IMR-90 (cell line): ENCODE results near the gene IHH. TPM values are rescaled to one million over a fixed set of nuclear protein-coding genes. Genes with fewer than 3 reads are reported as not detected.
A peak's percentile ranks its signal among the peaks of the same experiment; 100 is the strongest.

Source experiments
- ATAC-seq: fragments of 200-7000 bp; cut with Tn5 transposase; 2 replicates; pipeline ENCODE4 v1.9.1; 2020; ENCODE audit warnings: low read depth, mild to moderate bottlenecking, moderate library complexity
- BruUV-seq: library from RNA; stranded (reverse); fragments of 400-500 nt; replicated peaks from 2 replicates; lab custom pipeline; 2021; lab: Mats Ljungman, UMichigan
- CTCF ChIA-PET: fragments of 300-600 bp; formaldehyde crosslinking; extraction: SDS; loops from one replicate; lab custom pipeline; 2021; ENCODE audit warnings: antibody characterized with exemption; lab: Yijun Ruan, JAX
- POLR2A ChIA-PET: fragments of 300-600 bp; sonication (Branson Sonifier 250); formaldehyde crosslinking; loops from one replicate; lab custom pipeline; 2022; ENCODE audit warnings: antibody characterized with exemption; ENCODE audit not compliant: unreplicated experiment; lab: Charles Lee
- DNase-seq: peaks from one replicate; pipeline ENCODE4 v3.0.0; 2013
- H2AFZ ChIP-seq: replicated peaks from 2 replicates; pipeline ENCODE3; 2013; ENCODE audit warnings: low read length, mild to moderate bottlenecking; ENCODE audit not compliant: poor library complexity
- H2AK5ac ChIP-seq: 2 replicates; pipeline ENCODE4 v1.6.1; 2013; ENCODE audit warnings: low read depth, low read length, inconsistent platforms
- H2AK9ac ChIP-seq: replicated peaks from 2 replicates; pipeline ENCODE3; 2013; ENCODE audit warnings: mild to moderate bottlenecking, low read depth, low read length, moderate library complexity; ENCODE audit not compliant: poor library complexity
- H2BK120ac ChIP-seq: 2 replicates; pipeline ENCODE4 v1.6.1; 2013; ENCODE audit warnings: low read depth, low read length, inconsistent platforms
- H2BK15ac ChIP-seq: 3 replicates; pipeline ENCODE4 v1.6.1; 2013; ENCODE audit warnings: low read depth, low read length, inconsistent platforms
- H2BK20ac ChIP-seq: 2 replicates; pipeline ENCODE4 v1.6.1; 2013; ENCODE audit warnings: low read depth, mild to moderate bottlenecking, inconsistent platforms, low read length, moderate library complexity
- H2BK5ac ChIP-seq: 2 replicates; pipeline ENCODE4 v1.6.1; 2013; ENCODE audit warnings: mild to moderate bottlenecking, low read depth, low read length, inconsistent platforms; ENCODE audit not compliant: poor library complexity, severe bottlenecking
- H3K14ac ChIP-seq: replicated peaks from 2 replicates; pipeline ENCODE4 v1.6.1; 2013; ENCODE audit warnings: low read depth, low read length, inconsistent platforms
- H3K18ac ChIP-seq: 2 replicates; pipeline ENCODE4 v1.6.1; 2013; ENCODE audit warnings: low read depth, low read length, control low read depth
- H3K23ac ChIP-seq: 2 replicates; pipeline ENCODE4 v1.6.1; 2013; ENCODE audit warnings: low read depth, low read length, inconsistent platforms
- H3K27ac ChIP-seq: 2 replicates; pipeline ENCODE4 v1.5.1; 2013; ENCODE audit warnings: mild to moderate bottlenecking, control low read depth, low read length; ENCODE audit not compliant: insufficient read depth
- H3K27me3 ChIP-seq: 2 replicates; pipeline ENCODE4 v1.6.1; 2013; ENCODE audit warnings: low read length; ENCODE audit not compliant: control insufficient read depth, insufficient read depth
- H3K36me3 ChIP-seq: 2 replicates; pipeline ENCODE4 v1.6.1; 2013; ENCODE audit warnings: low read length, mixed read lengths; ENCODE audit not compliant: control insufficient read depth, insufficient read depth
- H3K4ac ChIP-seq: 2 replicates; pipeline ENCODE4 v1.6.1; 2013; ENCODE audit warnings: low read depth, low read length, inconsistent platforms
- H3K4me1 ChIP-seq: 2 replicates; pipeline ENCODE4 v1.6.1; 2013; ENCODE audit warnings: low read length, mixed read lengths; ENCODE audit not compliant: control insufficient read depth, insufficient read depth
- H3K4me2 ChIP-seq: 2 replicates; pipeline ENCODE4 v1.6.1; 2013; ENCODE audit warnings: low read depth, mild to moderate bottlenecking, control low read depth, low read length, moderate library complexity
- H3K4me3 ChIP-seq: 2 replicates; pipeline ENCODE4 v1.5.1; 2013; ENCODE audit warnings: low read depth, mild to moderate bottlenecking, control low read depth, low read length, moderate library complexity; ENCODE audit not compliant: insufficient read depth
- H3K56ac ChIP-seq: 2 replicates; pipeline ENCODE4 v1.6.1; 2013; ENCODE audit warnings: low read length, inconsistent platforms; ENCODE audit not compliant: insufficient read depth; ENCODE audit errors: extremely low read depth
- H3K79me1 ChIP-seq, 2 experiments: 2 replicates each; pipeline ENCODE4 v1.6.1; 2013; ENCODE audit warnings: low read length in 2 of 2, inconsistent platforms in 1 of 2, low read depth in 1 of 2
- H3K9ac ChIP-seq: 2 replicates; pipeline ENCODE4 v1.6.1; 2013; ENCODE audit warnings: low read depth, low read length, control low read depth
- H3K9me1 ChIP-seq: 2 replicates; pipeline ENCODE4 v1.6.1; 2013; ENCODE audit warnings: low read length, inconsistent platforms; ENCODE audit not compliant: insufficient read depth
- H3K9me3 ChIP-seq: 2 replicates; pipeline ENCODE4 v1.6.1; 2013; ENCODE audit warnings: low read length; ENCODE audit not compliant: control insufficient read depth, insufficient read depth
- H4K20me1 ChIP-seq: 2 replicates; pipeline ENCODE4 v1.6.1; 2013; ENCODE audit warnings: low read length, inconsistent platforms; ENCODE audit not compliant: insufficient read depth
- H4K5ac ChIP-seq: 2 replicates; pipeline ENCODE4 v1.6.1; 2013; ENCODE audit warnings: mild to moderate bottlenecking, low read depth, low read length, control low read depth
- H4K8ac ChIP-seq, 2 experiments: 2 replicates each; pipeline ENCODE4 v1.6.1; 2013; ENCODE audit warnings: low read depth in 2 of 2, low read length in 2 of 2, control low read depth in 1 of 2, inconsistent platforms in 1 of 2
- H4K91ac ChIP-seq: 2 replicates; pipeline ENCODE4 v1.6.1; 2013; ENCODE audit warnings: low read depth, low read length, inconsistent platforms; ENCODE audit not compliant: insufficient read depth
- CHD1 ChIP-seq: IDR thresholded peaks from 2 replicates; pipeline ENCODE4 v1.6.1; 2012; ENCODE audit warnings: low read depth, low read length, improper control_type of control experiment
- FOS ChIP-seq: fragments of 150-350 bp; IDR thresholded peaks from 2 replicates; pipeline ENCODE4 v1.6.1; 2016; ENCODE audit warnings: low read depth, low read length
- MAFK ChIP-seq: IDR thresholded peaks from 2 replicates; pipeline ENCODE4 v1.6.1; 2012; ENCODE audit warnings: low read depth, low read length, improper control_type of control experiment
- NFE2L2 ChIP-seq: fragments of 150-350 bp; IDR thresholded peaks from 2 replicates; pipeline ENCODE4 v1.6.1; 2016; ENCODE audit warnings: low read depth, mild to moderate bottlenecking, low read length
- POLR2A ChIP-seq: IDR thresholded peaks from 2 replicates; pipeline ENCODE4 v1.6.1; 2012; ENCODE audit warnings: mild to moderate bottlenecking, low read depth, low read length
- RCOR1 ChIP-seq: IDR thresholded peaks from 2 replicates; pipeline ENCODE4 v1.6.1; 2012; ENCODE audit warnings: mild to moderate bottlenecking, low read length, improper control_type of control experiment; ENCODE audit not compliant: insufficient replicate concordance
- WGBS, 2 experiments: methylation state at CpG; one replicate each; pipeline versions ENCODE4 v1.1.5 to v1.1.7; 2013; ENCODE audit warnings: missing lambda C conversion rate in 2 of 2; ENCODE audit not compliant: insufficient read length in 1 of 2; ENCODE audit errors: extremely low coverage in 2 of 2; 5-methylcytosine and 5-hydroxymethylcytosine counted together
- dilution Hi-C: fragments of 300-500 bp; cut with HindIII; formaldehyde crosslinking; loops from one replicate; pipeline ENCODE4 v1.14.3; 2018; ENCODE audit warnings: low sequenced_read_pairs; ENCODE audit not compliant: unreplicated experiment
- in situ Hi-C: fragments of 300-500 bp; cut with MboI; formaldehyde crosslinking; loops from 3 replicates; pipeline ENCODE4 v1.14.3; 2019; ENCODE audit warnings: low sequenced_read_pairs, inconsistent platforms, mixed read lengths
- intact Hi-C: fragments of 100-400 bp; cut with micrococcal nuclease; formaldehyde crosslinking; loops from 2 replicates; pipeline ENCODE4 v1.10.0; 2022
- polyA plus RNA-seq, 3 experiments: library from polyadenylated mRNA; depleted of rRNA; stranded (reverse); fragments of >200 nt; gene quantifications; 2 replicates each; pipeline ENCODE4 v1.2.3, GENCODE V29; 2012; ENCODE audit warnings: low replicate concordance in 1 of 3
- total RNA-seq: library from RNA; depleted of rRNA; stranded (reverse); fragments of >200 nt; gene quantifications from 2 replicates; pipeline ENCODE4 v1.2.3, GENCODE V29; 2012
- TF ChIP-seq, protein P1 (sequence below): fragments of 150-350 bp; IDR thresholded peaks from 2 replicates; pipeline ENCODE4 v1.6.1; 2016; ENCODE audit warnings: low read depth, mild to moderate bottlenecking, low read length, moderate library complexity, borderline replicate concordance

The IHH gene
- total and polyA plus RNA-seq, 2 of the 4 experiments (the other 2 are of a cell fraction): not detected

DNA sequence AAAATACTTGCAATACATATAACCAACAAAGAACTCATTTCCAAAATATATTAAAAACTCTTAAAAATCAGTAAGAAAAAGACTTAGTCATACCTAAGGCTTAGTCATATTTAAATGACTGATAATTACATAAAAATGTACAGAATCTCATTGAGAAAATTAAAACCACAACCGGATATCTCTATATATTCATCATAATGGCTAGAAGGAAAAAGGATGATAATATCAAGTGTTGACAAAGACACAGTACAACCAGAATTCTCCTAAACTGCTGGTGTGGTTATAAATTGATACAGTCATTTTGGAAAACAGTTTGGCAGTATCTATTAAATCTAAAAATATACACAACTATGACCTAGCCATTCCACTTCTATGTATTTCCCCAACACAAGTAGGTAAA lies 27.1 kb upstream of the IHH start:
- peak; percentile 7 for DNase-seq
- TF ChIP-seq NFE2L2: no peak
- no peak for TF ChIP-seq CHD1
- TF ChIP-seq POLR2A: no peak
- no peak for TF ChIP-seq MAFK
- TF ChIP-seq, protein P1, sequence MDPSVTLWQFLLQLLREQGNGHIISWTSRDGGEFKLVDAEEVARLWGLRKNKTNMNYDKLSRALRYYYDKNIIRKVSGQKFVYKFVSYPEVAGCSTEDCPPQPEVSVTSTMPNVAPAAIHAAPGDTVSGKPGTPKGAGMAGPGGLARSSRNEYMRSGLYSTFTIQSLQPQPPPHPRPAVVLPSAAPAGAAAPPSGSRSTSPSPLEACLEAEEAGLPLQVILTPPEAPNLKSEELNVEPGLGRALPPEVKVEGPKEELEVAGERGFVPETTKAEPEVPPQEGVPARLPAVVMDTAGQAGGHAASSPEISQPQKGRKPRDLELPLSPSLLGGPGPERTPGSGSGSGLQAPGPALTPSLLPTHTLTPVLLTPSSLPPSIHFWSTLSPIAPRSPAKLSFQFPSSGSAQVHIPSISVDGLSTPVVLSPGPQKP: no peak
- TF ChIP-seq RCOR1: no peak
- TF ChIP-seq FOS: no peak
- ChIA-PET POLR2A (no interaction called here), CTCF (interaction anchor here (1.0 kb wide), 1 partner anchor 16 kb away, joined by 3 read pairs; no protein-coding TSS in a partner anchor)
- Histone ChIP-seq H3K18ac (no peak overlapping the region), H2BK20ac (no peak overlapping the region), H3K9me3 (no peaks in the 10 kb centered on the region), H2BK15ac (no peak overlapping the region), H3K4me3 (no peak overlapping the region), H4K91ac (no peak overlapping the region), H4K8ac (no peak overlapping the region), H2AK9ac (no peak overlapping the region), H3K4me1 (no peaks in the 10 kb centered on the region), H3K9me1 (no peaks in the 10 kb centered on the region; the same call in 1 of the 2 replicates), H4K20me1 (no peaks in the 10 kb centered on the region; the same call in 1 of the 2 replicates), H3K9ac (no peak overlapping the region), H3K14ac (no peak overlapping the region), H3K4ac (no peak overlapping the region), H3K56ac (no peak overlapping the region), H2AFZ (no peak overlapping the region), H3K4me2 (no peak overlapping the region), H4K5ac (no peak overlapping the region), H3K27ac (no peak overlapping the region), H3K79me1 (no peaks in the 10 kb centered on the region), H3K23ac (no peak overlapping the region), H3K27me3 (no peaks in the 10 kb centered on the region; the same call in 1 of the 2 replicates), H2BK5ac (no peak overlapping the region), H2AK5ac (no peak overlapping the region), H2BK120ac (no peak overlapping the region), H3K36me3 (no peaks in the 10 kb centered on the region)
- dilution Hi-C loops: no loop called here
- no CpG with 5 or more reads among the region's 1 CpG for WGBS, 2 experiments
- intact Hi-C loops: no loop called here
- in situ Hi-C loops: no loop called here
- BruUV-seq: no TSS peak
- no peak for ATAC-seq
